GDM1 (cell line): ENCODE data around the gene AP2A1.
A peak's percentile ranks its signal among the peaks of the same experiment; 100 is the strongest.

Experiments
- DNase-seq: peaks from one replicate; lab custom pipeline; 2025; lab: John Stamatoyannopoulos, UW

AP2A1 gene

DNA sequence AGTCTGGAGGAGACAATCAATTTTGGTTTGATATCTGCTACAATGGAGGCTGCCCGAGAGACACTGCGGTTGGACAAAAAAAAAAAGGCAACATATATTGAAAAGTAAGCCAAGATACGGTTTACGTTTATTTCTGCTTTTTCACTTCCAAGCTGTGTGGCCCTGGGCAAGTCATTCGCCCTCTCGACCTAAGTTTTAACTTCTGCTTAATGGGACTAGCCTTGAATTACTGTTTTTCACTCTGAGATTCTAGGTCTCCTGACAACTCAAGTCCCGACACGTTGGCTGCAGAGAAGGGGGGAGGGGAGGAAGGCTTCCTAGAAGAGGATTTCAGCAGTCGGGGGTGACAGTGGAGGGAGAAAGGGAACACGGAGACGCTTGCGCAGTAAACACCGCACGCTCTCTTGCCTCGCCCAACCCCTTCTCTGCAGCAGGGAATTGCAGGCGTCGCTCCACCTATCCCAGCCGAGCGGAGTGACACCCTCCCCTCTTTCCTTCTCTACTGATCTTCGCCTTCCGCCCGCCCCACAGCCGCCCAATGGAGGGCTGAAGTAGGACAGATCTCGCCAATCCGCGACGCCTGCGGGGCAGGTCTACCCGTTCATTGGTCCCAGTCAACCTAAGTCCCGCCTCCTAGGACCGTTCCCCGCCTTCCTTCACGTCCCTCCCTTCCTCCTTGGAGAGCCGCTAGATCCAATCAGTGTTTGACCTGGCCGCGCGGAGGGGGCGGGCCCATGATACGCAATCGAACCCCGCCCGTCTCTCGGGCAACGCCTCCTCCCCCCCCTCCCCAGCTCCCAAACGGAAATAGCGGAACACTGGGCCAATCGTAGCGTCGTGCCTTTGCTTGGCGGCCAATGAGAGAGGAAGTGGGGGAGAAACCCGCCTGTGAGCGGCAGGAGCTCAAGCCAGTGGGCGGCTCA, 533 bp upstream of the AP2A1 start:
- DNase-seq: peak; percentile 100

DNA sequence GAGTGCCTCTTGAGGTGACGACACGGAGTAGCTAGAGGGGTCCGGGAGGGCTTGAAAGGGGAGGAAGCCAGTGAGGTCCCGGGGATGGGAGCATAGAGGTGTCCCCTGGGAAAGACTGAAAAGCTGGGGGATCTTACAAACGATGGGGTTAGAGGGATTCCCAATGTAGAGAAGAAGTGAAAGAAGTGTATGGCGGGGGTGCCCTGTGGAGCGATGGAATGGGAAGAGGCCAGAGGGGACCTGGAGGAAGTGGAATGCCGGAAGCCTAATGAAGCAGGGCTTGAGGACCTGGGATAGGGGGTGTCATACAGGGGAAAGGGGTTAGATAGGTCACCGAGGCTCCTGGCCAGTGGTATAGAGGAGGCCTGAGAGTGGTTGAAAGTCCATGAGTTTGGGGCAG, 580 bp downstream of the AP2A1 start:
- no peak for DNase-seq

DNA sequence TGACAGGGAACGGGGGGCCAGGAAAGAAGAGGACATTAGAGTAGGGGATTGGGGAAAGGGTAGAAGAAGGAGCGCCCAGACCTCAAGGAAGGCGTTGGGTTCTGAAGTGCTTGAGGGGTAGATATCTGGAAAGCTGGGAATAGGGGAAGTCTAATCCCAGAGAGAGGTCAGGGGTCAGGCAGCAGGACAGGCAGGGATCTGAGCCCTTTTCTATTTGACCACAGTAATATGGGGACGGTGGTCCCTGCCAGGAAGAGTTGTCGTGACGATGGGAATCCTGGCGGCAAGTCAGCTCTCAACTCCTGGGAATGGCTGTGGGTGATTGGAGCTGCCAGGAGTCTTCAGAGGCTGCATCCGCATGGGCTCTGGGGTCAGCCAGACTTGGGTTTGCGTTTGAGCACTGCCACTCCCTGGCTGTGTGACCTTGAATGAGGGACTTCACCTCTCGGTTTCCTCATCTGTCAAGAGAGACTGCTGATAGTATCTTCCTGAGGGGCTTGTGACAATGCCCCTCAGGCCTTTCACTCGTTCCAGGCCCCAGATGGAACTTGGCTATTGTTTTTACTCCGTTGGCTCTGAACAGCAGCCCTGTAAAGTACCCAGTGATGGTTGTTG, 1.3 kb downstream of the AP2A1 start:
- DNase-seq: no peak

DNA sequence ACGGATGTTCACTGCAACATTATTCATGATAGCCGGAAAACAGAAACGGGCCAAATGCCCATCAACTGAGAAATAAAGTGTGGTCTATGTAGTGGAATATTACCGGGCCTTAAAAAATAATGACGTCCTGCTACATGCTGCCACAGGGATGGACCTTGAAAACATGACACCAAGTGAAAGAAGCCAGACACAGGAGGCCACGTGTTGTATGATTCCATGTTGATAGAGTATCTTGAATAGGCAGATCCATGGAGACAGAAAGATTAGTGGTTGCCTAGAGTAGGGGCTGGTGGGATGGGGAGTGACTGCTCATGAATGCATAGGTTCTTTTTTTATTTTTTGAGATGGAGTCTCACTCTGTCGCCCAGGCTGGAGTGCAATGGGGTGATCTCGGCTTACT, 3.7 kb downstream of the AP2A1 start:
- no peak for DNase-seq

DNA sequence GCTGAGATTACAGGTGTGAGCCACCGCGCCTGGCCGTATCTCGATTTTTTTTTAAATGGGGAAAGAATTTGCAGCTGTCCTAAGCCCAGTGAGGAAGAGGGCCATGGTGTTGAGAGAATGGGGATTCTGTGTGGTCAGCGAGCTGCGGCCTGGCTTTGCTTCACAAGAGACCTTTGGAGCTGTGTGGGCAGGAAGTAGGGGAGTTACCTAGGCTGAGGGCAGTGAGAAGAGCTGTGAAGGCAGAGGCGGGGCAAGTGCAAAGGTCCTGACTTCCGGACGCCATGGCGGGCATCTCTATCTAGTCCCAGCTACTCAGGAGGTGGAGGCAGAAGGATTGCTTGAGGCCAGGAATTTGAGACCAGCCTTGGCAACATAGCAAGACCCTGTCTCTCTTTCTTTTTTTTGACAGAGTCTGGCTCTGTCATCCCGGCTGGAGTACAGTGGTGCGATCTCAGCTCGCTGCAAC, 4.9 kb downstream of the AP2A1 start:
- DNase-seq: no peak

DNA sequence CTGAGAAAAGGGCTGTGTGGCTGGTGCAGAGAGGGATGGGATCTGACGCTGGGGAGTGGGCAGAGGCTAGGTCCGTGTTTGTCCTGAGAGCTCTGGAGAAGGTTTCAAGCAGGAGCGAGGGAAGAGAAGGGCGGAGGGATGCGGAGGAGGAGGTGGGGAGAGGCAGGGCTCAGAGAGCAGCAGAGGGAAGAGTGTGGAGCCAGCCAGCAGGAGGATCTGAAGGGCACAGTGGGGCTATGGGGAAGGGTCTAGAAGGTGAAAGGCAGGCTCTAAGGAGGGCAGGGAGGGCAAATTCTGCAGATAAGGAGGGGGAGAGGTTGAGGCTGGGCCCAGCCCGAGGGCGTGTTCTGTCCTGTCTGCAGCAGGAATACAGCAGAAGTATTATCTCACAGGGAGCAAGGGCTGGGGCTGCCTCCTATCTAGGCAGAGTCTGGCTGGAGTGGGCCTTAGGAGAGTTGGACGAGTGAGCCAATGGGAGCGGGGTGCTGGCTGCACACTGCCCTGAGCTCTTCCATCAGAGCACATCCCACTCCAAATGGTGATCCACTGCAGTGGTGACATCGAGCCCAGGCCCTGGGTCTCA, 6.1 kb downstream of the AP2A1 start:
- no peak for DNase-seq

DNA sequence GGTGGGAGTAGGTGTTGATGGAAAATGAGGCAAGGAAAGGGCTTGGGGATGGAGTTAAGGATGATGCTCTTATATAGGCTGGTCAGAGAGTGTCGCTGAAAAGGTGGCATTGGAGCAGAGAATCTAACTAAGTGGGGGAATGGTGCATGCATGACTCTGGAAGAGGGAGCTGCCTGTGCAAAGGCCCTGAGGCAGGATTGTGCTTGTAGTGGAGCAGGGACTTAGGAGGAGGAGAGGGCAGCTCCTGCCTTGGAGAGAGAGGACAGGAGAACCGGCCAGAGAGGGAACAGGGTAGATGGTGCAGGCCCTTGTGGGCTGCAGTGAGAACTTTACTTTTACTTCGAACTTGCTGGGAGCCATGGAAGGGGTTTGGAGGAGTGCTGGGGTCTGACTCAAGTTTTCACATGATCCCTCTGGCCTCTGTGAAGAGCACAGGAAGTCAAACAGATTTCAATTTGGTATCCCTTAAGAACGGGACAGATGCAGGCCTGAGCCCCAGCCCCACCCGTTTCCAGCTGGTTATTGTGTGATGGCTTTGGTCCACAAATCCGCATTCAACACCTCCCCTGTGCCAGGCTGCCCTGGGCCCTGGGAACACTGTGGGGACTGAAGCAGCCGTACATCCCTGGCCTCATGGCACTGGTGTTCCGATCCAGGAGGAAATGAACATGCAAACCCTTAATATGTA, 7.0 kb downstream of the AP2A1 start:
- DNase-seq: no peak

DNA sequence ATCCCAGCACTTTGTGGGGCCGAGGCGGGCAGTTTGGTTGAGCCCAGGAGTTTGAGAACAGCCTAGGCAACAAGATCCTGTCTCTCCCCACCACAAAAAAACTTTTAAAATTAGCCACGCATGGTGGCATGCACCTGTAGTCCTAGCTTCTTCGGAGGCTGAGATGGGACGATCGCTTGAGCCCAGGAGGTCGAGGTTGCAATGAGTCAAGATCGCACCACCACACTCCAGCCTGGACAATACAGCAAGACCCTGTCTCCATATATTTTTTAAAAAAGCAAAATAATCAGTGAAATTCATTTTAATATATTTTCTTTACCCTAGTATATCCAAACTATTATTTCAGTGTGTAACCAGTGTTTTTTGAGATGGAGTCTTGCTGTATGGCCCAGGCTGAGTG, 8.2 kb downstream of the AP2A1 start:
- no peak for DNase-seq

DNA sequence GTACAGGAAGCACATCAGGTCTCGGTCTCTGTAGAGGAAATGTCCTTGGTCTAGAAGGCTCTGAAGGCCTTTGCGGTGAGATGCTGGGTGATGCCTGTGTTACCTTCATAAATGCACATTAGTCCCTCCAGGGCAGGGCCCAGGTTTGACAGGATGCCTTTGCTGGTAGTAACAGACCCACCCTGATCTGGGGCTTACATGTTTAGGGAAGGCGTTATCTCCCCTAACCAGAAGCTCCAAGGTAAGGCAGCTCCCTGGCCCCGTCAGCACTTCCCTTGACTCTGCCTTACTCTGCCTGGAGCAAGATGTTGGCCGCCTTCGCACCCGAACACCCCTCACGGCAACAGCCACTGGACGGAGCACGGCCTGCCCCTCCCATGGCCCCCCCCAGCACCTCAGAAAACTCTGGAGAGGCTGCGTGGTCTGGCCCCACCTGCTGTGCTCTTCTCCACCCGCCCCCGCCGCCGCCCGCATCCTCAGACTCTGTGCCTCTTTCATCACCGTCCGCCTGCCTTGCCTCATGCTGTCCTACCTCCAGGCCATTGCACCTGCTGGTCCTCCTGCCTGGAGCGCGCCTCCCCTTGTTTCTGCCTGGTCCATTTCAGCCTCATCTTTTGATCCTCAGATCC, 9.1 kb downstream of the AP2A1 start:
- DNase-seq: no peak

DNA sequence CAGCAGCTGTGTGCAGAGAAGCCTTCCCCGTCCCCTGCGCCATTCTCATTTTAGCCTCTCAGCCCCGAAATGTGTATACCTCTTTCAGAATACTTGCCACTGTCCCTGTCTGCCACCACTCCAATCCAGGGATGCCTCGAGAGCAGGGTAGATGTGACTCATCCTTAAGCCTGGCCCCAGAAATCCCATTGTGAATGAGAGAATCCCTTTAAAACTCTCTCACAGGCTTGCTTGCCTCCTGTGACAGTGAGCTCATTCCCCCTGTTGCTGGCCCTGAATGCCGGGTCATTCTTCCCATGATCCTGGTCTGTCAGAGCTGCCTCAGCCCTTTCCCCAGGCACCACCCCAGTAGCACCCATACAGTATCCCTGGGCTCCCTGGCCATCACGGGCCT, 9.6 kb downstream of the AP2A1 start:
- no peak for DNase-seq

DNA sequence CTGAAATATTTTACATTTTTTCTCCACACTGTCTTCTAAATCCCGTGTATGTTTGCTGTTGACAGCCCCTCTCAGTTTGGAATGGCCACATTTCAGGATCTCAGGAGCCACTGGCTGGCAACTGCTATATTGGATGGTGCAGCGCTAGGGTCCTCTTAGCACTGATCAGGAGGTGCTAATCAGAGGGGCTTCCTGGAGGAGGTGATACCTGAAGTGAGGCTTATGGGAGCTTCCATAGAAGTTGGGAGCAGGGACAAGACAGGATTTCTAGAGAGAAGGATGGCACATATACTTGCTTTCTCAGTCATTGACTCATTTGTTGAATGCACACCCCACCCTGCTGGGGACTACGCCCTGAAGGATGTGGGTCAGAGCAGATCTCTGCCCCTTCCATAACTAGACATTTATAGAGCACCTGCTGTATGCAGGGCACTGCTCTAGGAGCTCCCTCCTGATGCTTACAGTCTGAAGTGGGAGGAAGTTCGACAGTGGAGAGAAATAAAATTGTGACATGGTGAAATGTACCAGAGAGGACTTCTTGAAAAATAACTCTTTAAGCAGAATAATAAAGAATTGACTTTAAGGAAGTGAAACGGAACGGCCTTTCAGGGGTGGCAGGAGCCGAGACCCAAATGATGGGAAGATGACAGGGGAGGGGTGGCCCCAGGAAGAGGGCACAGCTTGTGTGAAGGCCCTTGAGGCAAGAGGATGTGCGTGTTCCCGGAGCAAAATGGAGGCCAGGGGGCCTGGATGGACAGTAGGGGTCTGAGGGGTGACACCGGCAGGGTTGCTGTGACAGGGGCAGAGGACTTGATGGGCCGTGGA, 13.1 kb downstream of the AP2A1 start:
- no peak for DNase-seq

DNA sequence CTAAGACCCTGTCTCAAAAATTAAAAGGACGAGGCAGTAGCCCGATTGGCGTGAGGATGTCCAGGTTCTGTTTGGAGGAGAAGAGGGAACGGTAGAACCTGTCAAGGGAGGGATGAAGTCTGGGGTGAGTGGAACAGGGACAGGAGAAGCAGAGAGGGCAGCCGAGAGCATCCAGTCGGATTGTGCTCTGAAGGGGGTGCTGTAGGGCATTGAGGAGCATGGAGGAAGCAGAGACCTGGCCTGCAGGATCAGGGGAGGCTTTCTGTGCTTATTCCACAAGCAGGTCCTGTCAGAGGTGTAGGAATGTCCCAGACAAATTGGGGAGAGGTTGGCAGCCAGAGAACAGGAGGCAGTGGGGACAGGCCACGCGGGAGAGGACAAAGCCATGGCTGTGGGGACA, 14.1 kb downstream of the AP2A1 start:
- DNase-seq: no peak

DNA sequence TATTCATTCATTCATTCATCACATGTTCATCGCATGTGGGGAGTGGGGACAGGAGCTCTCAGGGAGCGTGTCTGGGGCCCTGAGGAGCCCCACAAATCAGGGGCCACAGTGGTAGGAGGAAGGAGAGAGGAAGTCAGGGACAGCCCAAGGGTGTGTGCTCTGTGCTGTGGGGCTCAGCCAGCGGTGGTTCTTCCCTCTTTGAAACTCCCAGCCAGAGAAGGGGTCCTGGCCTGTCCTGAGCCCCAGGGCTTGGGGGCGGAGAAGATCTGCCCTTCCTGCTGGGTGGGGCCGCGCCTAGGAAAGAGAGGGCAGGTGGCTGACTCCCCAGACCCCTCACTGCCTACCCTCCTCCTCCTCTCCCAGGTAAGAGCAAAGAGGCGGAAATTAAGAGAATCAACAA, 14.6 kb downstream of the AP2A1 start:
- DNase-seq: no peak

DNA sequence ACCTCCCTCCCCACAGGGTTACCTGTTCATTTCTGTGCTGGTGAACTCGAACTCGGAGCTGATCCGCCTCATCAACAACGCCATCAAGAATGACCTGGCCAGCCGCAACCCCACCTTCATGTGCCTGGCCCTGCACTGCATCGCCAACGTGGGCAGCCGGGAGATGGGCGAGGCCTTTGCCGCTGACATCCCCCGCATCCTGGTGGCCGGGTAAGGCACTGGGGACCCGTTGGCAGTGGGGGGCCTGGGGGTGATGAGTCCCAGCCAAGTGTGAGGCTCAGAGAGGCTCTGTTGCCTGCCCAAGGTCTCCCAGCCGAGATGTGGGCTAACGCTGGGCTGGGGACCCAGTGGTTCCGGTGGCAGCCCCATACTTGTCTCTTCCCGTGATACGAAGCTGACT, 15.7 kb downstream of the AP2A1 start:
- no peak for DNase-seq

DNA sequence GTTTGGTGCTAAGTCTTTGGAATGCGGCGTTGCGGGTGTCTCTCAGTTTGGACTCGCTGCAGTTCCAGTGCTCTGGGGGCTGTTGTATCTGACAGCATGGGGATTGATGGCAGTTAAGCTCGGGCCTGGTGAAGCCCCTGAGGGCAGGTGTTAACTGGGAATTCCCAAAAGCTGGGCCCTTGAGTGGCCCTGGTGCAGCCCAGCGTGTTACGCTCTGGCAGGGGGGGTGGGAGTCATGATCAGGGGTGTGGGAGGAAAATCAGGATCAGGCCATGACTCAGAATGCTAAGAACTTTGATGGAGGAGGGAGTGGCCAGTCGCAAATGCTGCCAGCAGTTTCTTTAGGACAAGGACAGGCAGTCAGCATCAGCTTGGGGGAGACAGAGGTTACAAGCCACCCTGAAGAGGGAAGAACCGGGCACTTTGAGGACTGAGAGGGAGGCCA, 19.6 kb downstream of the AP2A1 start:
- DNase-seq: no peak

DNA sequence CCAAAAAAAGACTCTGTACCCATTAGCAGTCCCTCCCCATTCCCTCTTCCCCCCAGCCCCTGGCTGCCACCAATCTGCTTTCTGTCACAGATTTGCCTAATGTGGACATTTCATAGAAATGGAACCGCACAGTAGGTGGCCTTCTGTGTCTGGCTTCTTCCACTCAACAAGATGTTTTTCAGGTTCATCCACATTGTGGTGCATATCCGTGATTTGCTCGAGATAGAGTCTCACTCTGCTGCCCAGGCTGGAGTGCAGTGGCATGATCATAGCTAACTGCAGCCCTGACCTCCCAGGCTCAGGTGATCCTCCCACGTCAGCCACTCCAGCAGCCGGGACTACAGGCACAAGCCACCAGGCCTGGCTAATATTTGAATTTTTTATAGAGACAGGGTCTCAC, 20.9 kb downstream of the AP2A1 start:
- no peak for DNase-seq

DNA sequence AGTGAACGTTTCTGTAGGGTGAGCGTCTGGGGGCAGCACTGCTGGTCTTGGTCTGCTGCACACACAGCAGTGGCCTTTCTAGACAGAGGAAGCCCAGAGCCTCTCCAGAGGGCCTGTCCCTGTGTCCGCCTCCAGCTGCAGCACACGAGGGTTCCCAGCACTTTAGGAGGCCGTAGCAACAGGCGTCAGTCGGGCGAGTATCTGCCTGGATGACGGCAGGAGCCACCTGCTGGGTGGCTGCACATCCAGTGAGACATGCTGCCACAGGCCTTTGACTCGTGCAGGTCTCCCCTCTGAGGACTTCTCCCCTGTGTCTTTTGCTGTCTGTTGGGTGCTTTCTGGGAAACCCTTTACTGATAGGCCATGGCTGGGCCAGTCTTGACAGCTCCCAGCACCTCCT, 22.1 kb downstream of the AP2A1 start:
- DNase-seq: no peak

DNA sequence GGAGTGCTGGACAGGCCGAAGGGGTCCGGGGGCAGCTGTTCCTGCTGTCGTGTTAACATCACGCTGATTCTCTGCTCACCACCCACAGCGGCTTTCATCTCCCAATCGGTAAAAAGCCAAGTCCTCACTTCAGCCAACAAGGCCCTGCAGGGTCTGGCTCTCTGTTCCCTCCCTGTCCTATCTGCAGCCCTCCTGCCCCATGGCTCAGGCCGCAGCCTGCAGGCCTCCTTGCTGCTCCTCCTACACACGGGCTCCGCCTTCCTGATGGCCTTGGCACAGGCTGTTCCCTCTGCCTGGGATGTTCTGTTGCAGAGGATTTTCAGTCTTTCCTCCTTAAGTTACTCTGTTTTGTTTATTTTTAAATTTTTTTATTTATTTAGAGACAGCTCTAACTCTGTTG, 24.1 kb downstream of the AP2A1 start:
- DNase-seq: no peak

DNA sequence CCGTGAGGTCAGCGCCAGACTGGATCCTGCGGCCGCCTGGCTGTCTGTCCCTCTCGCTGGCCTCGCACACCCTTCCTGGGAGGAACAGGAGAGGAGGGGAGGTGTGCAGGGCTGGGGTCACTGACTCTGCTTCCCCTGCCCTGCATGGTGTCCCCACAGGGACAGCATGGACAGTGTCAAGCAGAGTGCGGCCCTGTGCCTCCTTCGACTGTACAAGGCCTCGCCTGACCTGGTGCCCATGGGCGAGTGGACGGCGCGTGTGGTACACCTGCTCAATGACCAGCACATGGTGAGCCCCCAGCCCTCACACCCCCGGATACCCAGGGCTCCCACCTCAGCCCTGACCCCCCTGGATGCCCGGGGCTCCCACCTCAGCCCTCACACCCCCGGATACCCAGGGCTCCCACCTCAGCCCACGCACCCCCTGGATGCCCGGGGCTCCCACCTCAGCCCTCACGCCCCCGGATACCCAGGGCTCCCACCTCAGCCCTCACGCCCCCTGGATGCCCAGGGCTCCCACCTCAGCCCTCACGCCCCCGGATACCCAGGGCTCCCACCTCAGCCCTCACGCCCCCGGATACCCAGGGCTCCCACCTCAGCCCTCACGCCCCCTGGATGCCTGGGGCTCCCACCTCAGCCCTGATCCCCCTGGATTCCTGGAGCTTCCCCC, 25.1 kb downstream of the AP2A1 start:
- DNase-seq: no peak

DNA sequence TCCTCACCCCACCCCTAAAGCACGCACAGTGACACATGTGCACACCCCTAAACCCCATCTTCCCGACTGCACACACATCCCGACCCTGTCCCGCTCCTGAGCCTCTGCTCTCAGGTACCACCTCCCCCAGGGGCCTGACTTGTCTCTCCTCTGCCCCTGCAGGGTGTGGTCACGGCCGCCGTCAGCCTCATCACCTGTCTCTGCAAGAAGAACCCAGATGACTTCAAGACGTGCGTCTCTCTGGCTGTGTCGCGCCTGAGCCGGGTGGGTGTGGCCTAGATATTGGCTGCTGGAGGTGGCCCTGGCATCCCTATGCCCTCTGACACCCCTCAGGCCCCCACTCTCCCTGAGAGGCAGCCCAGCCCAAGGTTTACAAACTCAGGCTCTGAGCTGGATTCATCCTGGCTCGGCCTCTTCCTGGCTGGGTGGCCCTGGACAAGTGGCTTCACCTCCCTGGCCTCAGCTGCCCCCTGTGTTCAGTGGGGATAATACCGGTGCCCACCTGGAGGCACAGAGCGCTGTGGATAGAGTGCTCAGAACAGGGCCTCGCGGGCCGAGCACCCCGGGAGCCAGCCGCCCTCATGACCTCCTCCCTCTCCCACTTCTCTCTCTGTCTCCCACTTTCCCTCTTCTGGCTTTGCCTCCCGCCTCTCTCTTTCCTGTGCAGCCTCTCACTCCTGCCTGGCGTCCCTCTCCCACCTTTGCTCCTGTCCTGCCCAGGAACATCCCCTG, 26.2 kb downstream of the AP2A1 start:
- DNase-seq: no peak
